Measurements from ENCODE around the gene ALDOA.
A peak's percentile ranks its signal among the peaks of the same experiment; 100 is the strongest.

Gene ALDOA

DNA sequence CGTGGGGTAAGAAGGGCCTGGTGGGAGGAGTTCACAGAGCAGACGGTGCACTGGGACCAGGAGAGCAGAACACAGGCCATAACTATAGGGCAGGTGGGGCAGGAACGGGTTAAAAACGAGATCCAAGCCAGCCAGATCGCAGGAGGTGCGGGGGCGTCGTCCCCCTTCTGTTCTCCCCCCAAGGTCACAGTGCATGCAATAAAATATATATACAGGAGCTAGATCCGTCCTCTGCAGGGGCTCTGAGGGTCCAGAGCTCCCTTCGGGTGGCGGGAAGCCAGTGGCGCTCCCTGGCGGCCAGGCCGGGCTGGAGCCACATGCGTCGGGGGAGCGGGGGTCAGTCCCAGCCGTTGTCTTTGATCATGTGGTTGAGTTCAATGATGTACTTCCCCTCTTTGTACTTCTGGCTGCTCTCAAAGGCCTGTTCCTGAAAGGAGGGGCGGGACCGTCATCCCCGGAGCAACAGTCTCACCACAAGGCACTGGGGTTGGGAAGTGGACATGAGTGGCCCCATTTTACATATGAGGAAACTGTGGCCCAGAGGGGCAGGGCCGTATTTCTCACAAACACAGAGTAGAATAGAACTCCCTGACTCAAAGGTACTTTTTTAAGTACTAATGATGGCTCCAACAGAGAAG, 26.9 kb downstream of the ALDOA start:
- no peak for TF ChIP-seq YY1 (IDR thresholded peaks at IDR 0.05; ENCODE audit: low read depth)
- TF ChIP-seq, protein P1, sequence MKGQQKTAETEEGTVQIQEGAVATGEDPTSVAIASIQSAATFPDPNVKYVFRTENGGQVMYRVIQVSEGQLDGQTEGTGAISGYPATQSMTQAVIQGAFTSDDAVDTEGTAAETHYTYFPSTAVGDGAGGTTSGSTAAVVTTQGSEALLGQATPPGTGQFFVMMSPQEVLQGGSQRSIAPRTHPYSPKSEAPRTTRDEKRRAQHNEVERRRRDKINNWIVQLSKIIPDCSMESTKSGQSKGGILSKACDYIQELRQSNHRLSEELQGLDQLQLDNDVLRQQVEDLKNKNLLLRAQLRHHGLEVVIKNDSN (IDR thresholded peaks at IDR 0.05), result peak; percentile 66
- no peak for TF ChIP-seq CREB1 (IDR thresholded peaks at IDR 0.05; ENCODE audit: low read depth)
- TF ChIP-seq EGR1 (IDR thresholded peaks at IDR 0.05), result peak; percentile 57
- TF ChIP-seq TEAD4 (IDR thresholded peaks at IDR 0.05), result no peak
- no peak for TF ChIP-seq CEBPB (IDR thresholded peaks at IDR 0.05)
- peak; percentile 97 for TF ChIP-seq ZBTB7A (IDR thresholded peaks at IDR 0.05; ENCODE audit: low read depth)
- TF ChIP-seq EP300 (IDR thresholded peaks at IDR 0.05; ENCODE audit: borderline replicate concordance), result no peak; the same call in 1 of the 2 replicates
- TF ChIP-seq TCF12 (IDR thresholded peaks at IDR 0.05; ENCODE audit: low read depth), result no peak
- TF ChIP-seq NFIC (IDR thresholded peaks at IDR 0.05), result no peak
- TF ChIP-seq FOXM1 (IDR thresholded peaks at IDR 0.05; ENCODE audit: borderline replicate concordance, low read depth), result no peak
- TF ChIP-seq, protein P2, sequence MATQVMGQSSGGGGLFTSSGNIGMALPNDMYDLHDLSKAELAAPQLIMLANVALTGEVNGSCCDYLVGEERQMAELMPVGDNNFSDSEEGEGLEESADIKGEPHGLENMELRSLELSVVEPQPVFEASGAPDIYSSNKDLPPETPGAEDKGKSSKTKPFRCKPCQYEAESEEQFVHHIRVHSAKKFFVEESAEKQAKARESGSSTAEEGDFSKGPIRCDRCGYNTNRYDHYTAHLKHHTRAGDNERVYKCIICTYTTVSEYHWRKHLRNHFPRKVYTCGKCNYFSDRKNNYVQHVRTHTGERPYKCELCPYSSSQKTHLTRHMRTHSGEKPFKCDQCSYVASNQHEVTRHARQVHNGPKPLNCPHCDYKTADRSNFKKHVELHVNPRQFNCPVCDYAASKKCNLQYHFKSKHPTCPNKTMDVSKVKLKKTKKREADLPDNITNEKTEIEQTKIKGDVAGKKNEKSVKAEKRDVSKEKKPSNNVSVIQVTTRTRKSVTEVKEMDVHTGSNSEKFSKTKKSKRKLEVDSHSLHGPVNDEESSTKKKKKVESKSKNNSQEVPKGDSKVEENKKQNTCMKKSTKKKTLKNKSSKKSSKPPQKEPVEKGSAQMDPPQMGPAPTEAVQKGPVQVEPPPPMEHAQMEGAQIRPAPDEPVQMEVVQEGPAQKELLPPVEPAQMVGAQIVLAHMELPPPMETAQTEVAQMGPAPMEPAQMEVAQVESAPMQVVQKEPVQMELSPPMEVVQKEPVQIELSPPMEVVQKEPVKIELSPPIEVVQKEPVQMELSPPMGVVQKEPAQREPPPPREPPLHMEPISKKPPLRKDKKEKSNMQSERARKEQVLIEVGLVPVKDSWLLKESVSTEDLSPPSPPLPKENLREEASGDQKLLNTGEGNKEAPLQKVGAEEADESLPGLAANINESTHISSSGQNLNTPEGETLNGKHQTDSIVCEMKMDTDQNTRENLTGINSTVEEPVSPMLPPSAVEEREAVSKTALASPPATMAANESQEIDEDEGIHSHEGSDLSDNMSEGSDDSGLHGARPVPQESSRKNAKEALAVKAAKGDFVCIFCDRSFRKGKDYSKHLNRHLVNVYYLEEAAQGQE (IDR thresholded peaks at IDR 0.05; ENCODE audit: low read depth), result no peak
- TF ChIP-seq, protein P3, sequence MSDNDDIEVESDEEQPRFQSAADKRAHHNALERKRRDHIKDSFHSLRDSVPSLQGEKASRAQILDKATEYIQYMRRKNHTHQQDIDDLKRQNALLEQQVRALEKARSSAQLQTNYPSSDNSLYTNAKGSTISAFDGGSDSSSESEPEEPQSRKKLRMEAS (IDR thresholded peaks at IDR 0.05), result peak; percentile 78; the same call in 1 of the 2 replicates
- no peak for TF ChIP-seq TAF1 (IDR thresholded peaks at IDR 0.05; ENCODE audit: low read depth)
- peak; percentile 42; the same call in 1 of the 2 replicates for TF ChIP-seq RAD21 (IDR thresholded peaks at IDR 0.05; ENCODE audit: low read depth)

DNA sequence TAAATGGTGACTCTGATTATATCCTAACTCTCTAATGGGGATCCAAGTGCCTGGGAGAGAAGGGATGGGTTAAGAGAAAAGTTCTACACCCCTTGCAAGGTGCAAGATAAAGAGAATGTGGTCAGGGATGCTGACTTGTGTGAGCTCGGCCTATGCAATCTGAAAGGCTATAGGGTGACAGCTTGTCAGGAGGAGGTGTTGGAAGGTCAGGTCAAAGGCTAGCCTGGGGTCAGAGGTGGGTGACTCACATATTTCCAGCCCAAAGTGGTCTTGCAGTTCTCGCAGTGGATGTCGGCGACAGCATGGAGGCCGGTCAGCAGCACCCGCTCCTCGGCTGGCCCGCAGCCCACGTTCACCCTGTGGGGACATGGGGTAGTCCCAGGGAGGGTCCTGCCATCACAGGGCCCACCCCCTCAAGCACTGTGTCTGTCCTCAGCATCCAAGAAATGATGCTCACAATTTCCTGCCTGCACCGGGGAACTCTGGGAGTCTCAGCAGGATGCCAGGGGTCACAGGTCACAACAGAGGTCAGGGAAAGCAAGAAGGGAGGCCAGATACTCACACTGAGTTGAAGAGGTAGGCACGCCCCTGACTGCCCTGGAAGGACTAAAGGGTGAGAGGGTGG, 29.1 kb downstream of the ALDOA start:
- TF ChIP-seq, protein P1 (IDR thresholded peaks at IDR 0.05), result no peak
- no peak for TF ChIP-seq YY1 (IDR thresholded peaks at IDR 0.05; ENCODE audit: low read depth)
- TF ChIP-seq TEAD4 (IDR thresholded peaks at IDR 0.05), result no peak
- TF ChIP-seq EGR1 (IDR thresholded peaks at IDR 0.05), result no peak
- TF ChIP-seq TCF12 (IDR thresholded peaks at IDR 0.05; ENCODE audit: low read depth), result no peak
- TF ChIP-seq, protein P2 (IDR thresholded peaks at IDR 0.05; ENCODE audit: low read depth), result no peak
- TF ChIP-seq, protein P3 (IDR thresholded peaks at IDR 0.05), result no peak
- no peak for TF ChIP-seq ZBTB7A (IDR thresholded peaks at IDR 0.05; ENCODE audit: low read depth)
- TF ChIP-seq EP300 (IDR thresholded peaks at IDR 0.05; ENCODE audit: borderline replicate concordance), result no peak
- no peak for TF ChIP-seq FOXM1 (IDR thresholded peaks at IDR 0.05; ENCODE audit: borderline replicate concordance, low read depth)
- no peak for TF ChIP-seq CREB1 (IDR thresholded peaks at IDR 0.05; ENCODE audit: low read depth)
- no peak for TF ChIP-seq TAF1 (IDR thresholded peaks at IDR 0.05; ENCODE audit: low read depth)

DNA sequence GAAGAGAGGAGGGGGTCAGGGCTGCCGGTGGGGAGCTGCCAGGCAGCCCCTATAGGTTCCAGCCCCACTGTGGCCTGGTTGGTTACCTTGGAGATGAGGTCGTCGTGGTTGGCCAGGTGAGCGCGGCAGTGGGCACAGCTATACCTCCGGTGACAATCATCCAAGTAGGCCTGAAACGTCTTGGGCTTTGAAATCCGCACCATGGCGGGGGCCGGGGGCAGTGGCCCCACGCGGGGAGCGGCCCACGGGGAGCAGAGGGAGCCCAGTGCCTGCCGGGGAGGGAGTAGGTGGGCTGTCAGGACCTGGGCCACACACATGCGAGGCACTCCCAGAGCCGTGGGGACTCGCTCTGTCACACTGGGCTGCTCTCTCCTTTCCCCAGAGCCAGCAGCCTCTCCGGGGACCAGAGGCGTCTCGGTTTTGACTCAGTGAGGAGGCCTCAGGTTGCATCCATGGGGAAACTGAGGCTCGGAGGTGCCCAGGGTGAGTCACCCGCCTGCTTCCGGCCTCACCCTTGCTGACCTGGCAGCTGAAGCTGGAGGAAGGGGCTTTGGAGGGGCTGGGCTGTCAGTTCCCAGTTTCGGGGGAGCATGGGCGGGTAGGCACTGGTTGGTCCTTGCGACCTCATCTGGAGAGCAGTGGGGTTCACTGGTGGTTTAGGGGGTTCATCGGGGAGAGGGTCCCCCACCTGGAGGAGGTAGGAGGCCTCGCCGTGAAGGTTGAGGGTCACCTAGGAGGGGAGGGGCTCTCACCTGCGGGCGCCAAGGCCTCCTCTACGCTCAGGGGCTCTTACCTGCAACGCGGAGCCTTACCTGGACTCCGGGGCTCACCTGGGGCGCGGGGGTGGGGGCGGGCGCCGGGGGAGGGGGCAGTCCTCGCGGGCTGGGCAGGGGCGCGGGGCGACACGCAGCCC, 29.9 kb downstream of the ALDOA start:
- TF ChIP-seq ZBTB7A (IDR thresholded peaks at IDR 0.05; ENCODE audit: low read depth) (no peak; the same call in 1 of the 2 replicates), CREB1 (IDR thresholded peaks at IDR 0.05; ENCODE audit: low read depth) (no peak), RAD21 (IDR thresholded peaks at IDR 0.05; ENCODE audit: low read depth) (no peak), EP300 (IDR thresholded peaks at IDR 0.05; ENCODE audit: borderline replicate concordance) (no peak), EGR1 (IDR thresholded peaks at IDR 0.05) (no peak), TAF1 (IDR thresholded peaks at IDR 0.05; ENCODE audit: low read depth) (no peak)
- TF ChIP-seq, protein P1 (IDR thresholded peaks at IDR 0.05), result no peak
- TF ChIP-seq, protein P2 (IDR thresholded peaks at IDR 0.05; ENCODE audit: low read depth), result no peak

Data from Ishikawa (cell line).